CD1c-positive myeloid dendritic cell (primary cell): ENCODE data around the gene OR52K1.
A peak's percentile ranks its signal among the peaks of the same experiment; 100 is the strongest.
"Not testable (repeated sequence)": the region's sequence is repeated elsewhere in the genome, so short reads cannot be mapped to it uniquely, and the experiment has no call there.

ENCODE experiments used
- DNase-seq: peaks from one replicate; pipeline ENCODE4 v3.0.0-alpha.2; 2016; ENCODE audit errors: extremely low spot score

The OR52K1 gene

GRCh38 chr11:4491405-4491804 lies 9.0 kb downstream of the OR52K1 start:
- not testable (repeated sequence) for DNase-seq

- no peak for DNase-seq
Measured at GRCh38 chr11:4491878-4492606, 9.6 kb downstream of the OR52K1 start.

DNA sequence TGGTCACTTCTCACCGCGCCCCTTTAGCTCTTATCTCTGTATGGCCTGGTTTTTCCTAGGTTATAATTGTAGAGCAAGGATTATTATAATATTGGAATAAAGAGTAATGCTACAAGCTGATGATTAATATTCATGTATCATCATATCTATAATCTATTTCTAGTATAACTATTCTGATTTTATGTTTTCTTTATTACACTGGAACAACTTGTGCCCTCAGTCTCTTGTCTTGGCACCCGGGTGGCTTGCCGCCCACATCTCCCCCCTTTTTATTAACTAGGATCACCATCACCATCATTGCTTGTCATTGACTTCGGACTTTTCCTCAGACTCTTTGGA lies 11.0 kb downstream of the OR52K1 start:
- DNase-seq, result no peak

GRCh38 chr11:4495487-4495886 lies 13.0 kb downstream of the OR52K1 start:
- DNase-seq, result no peak

DNA sequence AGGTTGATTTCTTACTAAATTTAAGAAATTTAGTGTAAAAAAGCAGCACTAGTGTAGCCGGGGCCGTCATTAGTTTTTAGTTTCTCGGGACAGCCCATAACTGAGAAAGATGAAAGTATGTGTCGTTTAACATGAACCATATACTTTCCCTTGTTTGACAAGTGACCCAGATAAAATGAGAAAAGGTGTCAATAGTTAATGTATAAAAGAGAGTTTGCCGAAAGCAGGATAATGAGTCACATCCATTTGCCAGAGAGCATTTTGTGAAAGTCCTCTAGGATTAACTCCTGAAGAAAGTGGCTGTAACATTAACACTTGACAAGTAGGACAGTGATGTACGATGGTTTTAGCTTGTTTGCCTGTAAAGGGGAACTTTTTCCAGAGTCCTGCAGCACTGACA lies 13.5 kb downstream of the OR52K1 start:
- no peak for DNase-seq

DNA sequence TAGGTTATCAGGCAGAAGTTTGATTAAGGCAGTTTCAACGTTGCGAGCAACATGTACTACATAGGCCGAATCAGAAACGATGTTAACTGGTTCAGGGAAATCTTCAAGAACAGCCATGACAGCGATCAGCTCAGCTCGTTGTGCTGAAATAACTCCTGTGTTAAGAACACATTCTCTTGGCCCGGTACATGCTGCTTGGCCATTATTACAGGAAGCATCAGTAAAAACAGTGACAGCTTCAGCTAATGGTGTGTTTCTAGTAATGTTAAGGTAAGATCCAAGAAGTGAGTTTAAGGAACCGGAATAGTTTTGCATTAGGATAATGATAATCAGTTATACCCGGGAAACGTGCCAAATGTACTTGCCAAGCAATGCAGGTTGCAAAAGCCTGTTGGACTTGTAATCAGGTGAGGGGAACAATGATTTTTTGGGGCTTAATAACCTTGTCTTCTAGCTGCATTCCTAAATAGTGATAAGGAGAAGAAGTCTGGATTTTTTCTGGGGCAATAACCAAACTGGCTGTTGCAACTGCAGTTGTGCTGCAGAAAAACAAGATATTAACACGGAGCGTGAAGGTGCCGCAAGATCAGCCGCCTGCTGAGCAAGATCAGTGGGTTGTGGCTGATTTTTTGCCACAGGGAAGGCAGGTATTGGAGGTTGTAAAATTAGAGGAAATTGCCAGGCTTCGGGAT lies 14.3 kb downstream of the OR52K1 start:
- no peak for DNase-seq

DNA sequence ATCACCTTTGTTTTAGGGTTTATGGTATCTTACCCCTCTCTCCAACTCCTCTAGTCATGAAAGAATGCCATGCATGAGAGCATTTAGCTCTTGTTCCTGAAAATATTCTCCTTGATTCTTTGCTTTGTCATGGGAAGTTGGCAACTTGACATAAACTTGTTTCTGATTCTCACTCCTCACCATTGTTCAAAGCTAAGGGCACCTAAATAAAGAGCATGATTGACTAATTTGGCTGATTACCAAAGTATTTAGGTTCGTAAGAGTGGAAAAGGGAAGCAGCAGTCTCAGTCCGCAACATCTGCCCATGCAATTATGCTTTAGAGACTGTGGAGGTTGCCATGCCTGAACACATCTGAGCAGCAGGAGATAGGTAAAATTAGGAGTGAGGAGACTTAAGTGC lies 26.4 kb downstream of the OR52K1 start:
- DNase-seq, result no peak

DNA sequence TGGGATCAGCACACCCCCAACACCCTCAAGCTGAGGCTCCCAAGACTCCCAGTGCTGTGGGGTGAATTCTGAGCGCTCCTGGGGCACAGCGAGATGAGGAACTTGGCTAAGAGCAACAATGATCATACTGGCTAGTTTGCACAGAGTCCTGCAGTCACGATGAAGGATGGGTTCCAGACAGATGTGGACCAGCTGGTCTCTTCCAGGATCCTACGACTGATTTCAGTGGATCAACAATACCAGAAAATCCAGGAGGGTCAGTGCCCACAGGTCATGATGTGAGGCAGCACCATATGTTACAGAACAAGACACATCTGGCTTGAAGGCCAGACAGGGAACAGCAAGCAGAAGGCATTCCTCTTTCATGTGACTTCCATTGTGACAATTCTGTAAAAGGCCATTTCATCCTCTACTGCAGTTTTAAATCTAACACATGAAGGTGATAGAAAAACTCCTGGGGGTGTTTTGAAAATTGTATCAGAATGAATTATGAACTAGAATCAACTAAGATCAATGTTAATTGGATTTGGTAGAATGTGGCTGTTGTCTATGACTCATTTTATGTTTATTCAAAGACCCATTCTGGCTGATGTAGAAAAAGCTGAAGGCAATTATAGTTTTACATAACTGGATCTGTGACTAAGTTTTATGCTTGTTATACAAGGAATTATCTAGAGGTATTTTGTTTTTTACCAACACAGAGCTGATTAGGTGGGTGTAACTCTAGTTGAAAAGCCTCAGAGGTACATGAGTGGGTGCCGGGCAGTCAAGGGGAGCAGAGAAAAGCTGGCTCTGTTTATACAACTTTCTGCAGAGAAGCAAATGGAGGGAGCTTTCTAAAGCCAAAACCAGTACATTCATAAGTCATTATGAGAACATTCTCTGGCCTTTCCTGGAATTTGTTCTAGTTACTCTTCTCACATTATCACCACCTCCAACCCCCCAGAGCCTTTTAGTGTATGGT lies 29.1 kb downstream of the OR52K1 start:
- DNase-seq, result no peak

- no peak for DNase-seq
Measured at GRCh38 chr11:4514196-4514595, 31.8 kb downstream of the OR52K1 start.

- no peak for DNase-seq
Measured at GRCh38 chr11:4522339-4522738, 39.9 kb downstream of the OR52K1 start.

DNA sequence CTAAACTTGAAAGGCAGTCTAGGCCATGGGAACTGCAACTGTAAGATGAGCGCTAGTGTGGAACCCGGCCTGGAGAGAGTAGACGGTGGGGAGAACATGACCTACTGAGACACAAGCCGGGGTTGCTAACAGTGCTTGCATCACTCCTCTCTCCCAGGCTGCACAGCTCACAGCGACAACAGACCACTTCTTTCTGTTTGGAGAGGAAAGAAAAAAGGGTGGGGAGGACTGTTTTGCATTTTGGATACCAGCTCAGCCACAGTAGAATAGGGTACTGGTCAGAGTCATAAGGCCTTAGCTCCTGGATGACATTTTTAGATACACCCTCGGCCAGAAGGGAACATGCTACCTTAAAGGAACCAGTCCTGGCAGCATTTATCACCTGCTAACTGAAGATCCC lies 40.3 kb downstream of the OR52K1 start:
- no peak for DNase-seq

DNA sequence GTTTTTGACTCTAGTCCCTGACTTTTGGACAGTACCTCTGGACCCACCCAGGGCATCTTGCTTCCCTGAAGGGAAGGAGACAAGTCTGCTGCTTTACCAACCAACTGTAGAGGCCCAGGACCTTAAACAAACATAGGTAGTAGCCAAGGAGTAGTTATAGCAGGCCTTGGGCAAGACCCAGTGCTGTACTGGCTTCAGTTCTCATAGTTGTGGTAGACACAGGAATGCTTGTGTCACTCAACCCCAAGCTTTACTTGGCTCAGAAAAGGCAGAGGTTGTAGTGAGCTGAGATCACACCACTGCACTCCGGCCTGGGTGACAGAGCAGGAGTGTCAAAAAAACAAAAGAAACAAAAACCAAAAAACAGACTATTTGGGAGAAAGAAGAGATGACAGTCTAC lies 41.2 kb downstream of the OR52K1 start:
- no peak for DNase-seq

- no peak for DNase-seq
Measured at GRCh38 chr11:4527926-4528325, 45.5 kb downstream of the OR52K1 start.

GRCh38 chr11:4531686-4532085 lies 49.2 kb downstream of the OR52K1 start:
- DNase-seq, result not testable (repeated sequence)

DNA sequence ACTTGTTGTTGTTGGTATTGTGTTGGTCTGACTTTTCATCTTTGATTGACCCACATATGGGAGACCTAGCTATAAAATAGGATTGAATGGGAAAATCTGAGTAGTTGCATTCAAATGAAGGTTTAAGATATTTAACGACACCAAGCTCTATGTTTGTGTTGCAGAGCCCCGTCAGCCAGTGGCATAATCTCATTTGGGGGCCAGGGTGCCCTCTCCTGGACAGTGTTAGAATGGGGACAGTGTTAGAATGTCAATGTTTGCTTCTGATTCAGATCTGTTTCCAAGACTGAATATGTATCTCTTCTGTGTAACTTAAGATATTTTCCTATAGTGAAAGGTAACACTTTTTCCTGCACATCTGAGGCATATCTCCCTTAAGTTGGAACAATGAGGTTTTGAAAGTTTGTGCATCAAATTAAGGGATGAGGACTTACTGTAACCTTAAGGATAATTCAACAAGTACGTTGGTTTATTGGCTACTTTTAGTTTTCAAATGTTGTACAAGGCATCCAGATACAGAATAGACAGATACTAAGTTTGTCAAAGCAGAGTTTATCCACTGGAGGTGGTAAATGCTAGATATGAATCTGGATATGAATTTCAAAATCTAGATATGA lies 57.3 kb downstream of the OR52K1 start:
- peak; percentile 49 for DNase-seq

- no peak for DNase-seq
Measured at GRCh38 chr11:4541071-4541470, 58.6 kb downstream of the OR52K1 start.
